Kidney (tissue), 14 donors: ENCODE measurements around the gene WNT3A. TPM values are rescaled to one million over a fixed set of nuclear protein-coding genes. Genes with fewer than 3 reads are reported as not detected.

ENCODE experiments used
- DNase-seq, 5 donors: peaks; one replicate each; pipeline ENCODE4 v3.0.0-alpha.2; 2013 to 2020
- FAIRE-seq: peaks from 2 replicates; lab custom pipeline; 2012; peaks lifted over from hg19 to GRCh38; lab: Jason Lieb, UNC
- H3K27ac ChIP-seq, 2 donors: one replicate each; pipeline ENCODE4 v1.7.0; 2013; ENCODE audit warnings: low read depth in 2 of 2, low read length in 2 of 2, inconsistent platforms in 1 of 2
- H3K27me3 ChIP-seq: one replicate; pipeline ENCODE4 v1.7.1; 2013; ENCODE audit warnings: low read length, inconsistent platforms; ENCODE audit not compliant: control insufficient read depth, insufficient read depth
- H3K36me3 ChIP-seq, 3 donors: one replicate each; pipeline versions ENCODE4 v1.7.0 to v1.7.1; 2013; ENCODE audit warnings: low read length in 3 of 3, control low read depth in 1 of 3, inconsistent platforms in 1 of 3; ENCODE audit not compliant: insufficient read depth in 3 of 3, control insufficient read depth in 2 of 3
- H3K4me1 ChIP-seq, 3 donors: one replicate each; pipeline versions ENCODE4 v1.7.0 to v1.7.1; 2013; ENCODE audit warnings: low read length in 3 of 3, inconsistent platforms in 1 of 3, low read depth in 1 of 3; ENCODE audit not compliant: control insufficient read depth in 2 of 3, insufficient read depth in 2 of 3
- H3K4me3 ChIP-seq, 3 donors: one replicate each; pipeline versions ENCODE4 v1.7.0 to v1.8.1; 2013; ENCODE audit warnings: low read length in 3 of 3, control low read depth in 1 of 3, inconsistent platforms in 1 of 3
- H3K9ac ChIP-seq, 3 donors: one replicate each; pipeline versions ENCODE4 v1.7.0 to v1.7.1; 2013; ENCODE audit warnings: low read length in 3 of 3, control low read depth in 1 of 3, inconsistent platforms in 1 of 3
- H3K9me3 ChIP-seq, 3 donors: one replicate each; pipeline versions ENCODE4 v1.7.0 to v1.7.1; 2013; ENCODE audit warnings: low read length in 3 of 3, control low read depth in 1 of 3, inconsistent platforms in 1 of 3; ENCODE audit not compliant: control insufficient read depth in 2 of 3, insufficient read depth in 1 of 3
- CTCF ChIP-seq: IDR thresholded peaks from 3 replicates; pipeline ENCODE4 v1.5.1; 2012; ENCODE audit warnings: mild to moderate bottlenecking, moderate library complexity, borderline replicate concordance; ENCODE audit not compliant: insufficient read depth; ENCODE audit errors: extremely low read depth
- intact Hi-C: fragments of 100-400 bp; cut with DNase I; formaldehyde crosslinking; loops from one replicate; pipeline ENCODE4 v1.11.1; 2022
- polyA plus RNA-seq: library from polyadenylated mRNA; stranded (reverse); fragments of 350-450 nt; fragmentation: Illumina TruSeq; extraction: RNeasy Lipid Tissue Mini Kit (QIAGEN cat#74804); gene quantifications from one replicate; pipeline ENCODE4 v1.2.3, GENCODE V29; 2014; ENCODE audit warnings: low read depth, low replicate concordance; ENCODE audit not compliant: insufficient read depth
- total RNA-seq: library from RNA; stranded (reverse); fragmentation: NEBNext Ultra II Directional; extraction: Animal tissue kit (Norgen Biotek cat#: 25700); gene quantifications from one replicate; pipeline ENCODE4 v1.2.1, GENCODE V29; 2021
- donor health status: control.
- donor health status: control.
- donor health status: control.
- donor health status: control.
- donor health status: control.
- donor health status: DM: yes; HTN: yes; CAD: no.
- donor health status: Normal renal cell carcinoma (clear cell type).

Gene WNT3A
- total and polyA plus RNA-seq, 2 donors from 2014 or later: not detected

- Histone ChIP-seq H3K36me3 (peaks cover 0 to 5% (median 4%) of the 10 kb centered on the region in 3 donors), H3K9ac (no peak overlapping the region), H3K4me3 (no peak overlapping the region), H3K9me3 (peaks cover 0 to 7% (median 0%) of the 10 kb centered on the region in 3 donors), H3K4me1 (peaks cover 4 to 59% (median 57%) of the 10 kb centered on the region in 3 donors), H3K27ac (no peak overlapping the region), H3K27me3 (no peaks in the 10 kb centered on the region)
- TF ChIP-seq CTCF: no peak
- DNase-seq: peak in 2 of 5 donors; percentile 27 to 57
- intact Hi-C loops: no loop called here
- no peak for FAIRE-seq
These were observed 83.0 kb downstream of the WNT3A start for GRCh38 chr1:228089519-228090380.

- peaks cover 0 to 5% (median 4%) of the 10 kb centered on the region in 3 donors for H3K36me3 ChIP-seq
- no peak overlapping the region for H3K4me3 ChIP-seq
- DNase-seq (peak in 2 of 5 donors; percentile 31 to 37), FAIRE-seq (no peak)
- TF ChIP-seq CTCF: no peak
- no peak overlapping the region for H3K27ac ChIP-seq
- intact Hi-C loops: no loop called here
- no peak overlapping the region for H3K9ac ChIP-seq
- H3K4me1 ChIP-seq: peaks cover 0 to 52% (median 48%) of the 10 kb centered on the region in 3 donors
- no peaks in the 10 kb centered on the region for H3K27me3 ChIP-seq
- H3K9me3 ChIP-seq: peaks cover 0 to 8% (median 0%) of the 10 kb centered on the region in 3 donors
These were observed 83.8 kb downstream of the WNT3A start for GRCh38 chr1:228090613-228091081.

GRCh38 chr1:228091084-228091483 lies 84.3 kb downstream of the WNT3A start:
- intact Hi-C loops: no loop called here

More at GRCh38 chr1:228091084-228091483, 84.3 kb downstream of the WNT3A start:
- DNase-seq: no peak
- no peak overlapping the region for H3K27ac ChIP-seq
- peaks cover 0 to 51% (median 46%) of the 10 kb centered on the region in 3 donors for H3K4me1 ChIP-seq
- peaks cover 0 to 8% (median 4%) of the 10 kb centered on the region in 3 donors for H3K36me3 ChIP-seq
- peaks cover 0 to 8% (median 0%) of the 10 kb centered on the region in 3 donors for H3K9me3 ChIP-seq
- no peaks in the 10 kb centered on the region for H3K27me3 ChIP-seq
- H3K4me3 ChIP-seq: no peak overlapping the region
- H3K9ac ChIP-seq: no peak overlapping the region
- no peak for FAIRE-seq
- TF ChIP-seq CTCF: no peak
